ENCODE results near the gene CYS1.

Gene CYS1

GRCh38 chr2:10043906-10044601 lies 36.2 kb downstream of the CYS1 start:
- DNase-seq (ENCODE audit: low spot score) = peak; percentile 93
- TF ChIP-seq CTCF (IDR thresholded peaks at IDR 0.05; ENCODE audit: extremely low read depth, insufficient read depth, missing control alignments) = no peak
- in situ Hi-C loops (cut with MboI; ENCODE audit: low pct_unique_long_range_greater_than_20kb, low sequenced_read_pairs, unreplicated experiment) = no loop called here

- DNase-seq (ENCODE audit: low spot score) = peak; percentile 94
- in situ Hi-C loops (cut with MboI; ENCODE audit: low pct_unique_long_range_greater_than_20kb, low sequenced_read_pairs, unreplicated experiment) = no loop called here
- no peak for TF ChIP-seq CTCF (IDR thresholded peaks at IDR 0.05; ENCODE audit: extremely low read depth, insufficient read depth, missing control alignments)
These were observed 36.8 kb downstream of the CYS1 start, which contains the start of gene KLF11 for GRCh38 chr2:10043256-10043905. TSS of gene KLF11 (plus strand) at chr2:10043550. CDS start at chr2:10043717, 167 bp downstream.

- DNase-seq (ENCODE audit: low spot score) = peak; percentile 56
- in situ Hi-C loops (cut with MboI; ENCODE audit: low pct_unique_long_range_greater_than_20kb, low sequenced_read_pairs, unreplicated experiment) = no loop called here
These were observed 37.7 kb downstream of the CYS1 start for GRCh38 chr2:10042301-10043161.

GRCh38 chr2:10041711-10042110 lies 38.5 kb downstream of the CYS1 start:
- no peak for DNase-seq (ENCODE audit: low spot score)
- in situ Hi-C loops (cut with MboI; ENCODE audit: low pct_unique_long_range_greater_than_20kb, low sequenced_read_pairs, unreplicated experiment) = no loop called here
- TF ChIP-seq CTCF (IDR thresholded peaks at IDR 0.05; ENCODE audit: extremely low read depth, insufficient read depth, missing control alignments) = no peak

More at GRCh38 chr2:10042301-10043161, 37.7 kb downstream of the CYS1 start:
- TF ChIP-seq CTCF (IDR thresholded peaks at IDR 0.05; ENCODE audit: extremely low read depth, insufficient read depth, missing control alignments) = no peak

GRCh38 chr2:10039658-10040410 lies 40.4 kb downstream of the CYS1 start:
- in situ Hi-C loops (cut with MboI; ENCODE audit: low pct_unique_long_range_greater_than_20kb, low sequenced_read_pairs, unreplicated experiment) = no loop called here
- DNase-seq (ENCODE audit: low spot score) = no peak
- TF ChIP-seq CTCF (IDR thresholded peaks at IDR 0.05; ENCODE audit: extremely low read depth, insufficient read depth, missing control alignments) = no peak

- no peak for TF ChIP-seq CTCF (IDR thresholded peaks at IDR 0.05; ENCODE audit: extremely low read depth, insufficient read depth, missing control alignments)
- no peak for DNase-seq (ENCODE audit: low spot score)
- in situ Hi-C loops (cut with MboI; ENCODE audit: low pct_unique_long_range_greater_than_20kb, low sequenced_read_pairs, unreplicated experiment) = no loop called here
These were observed 41.5 kb downstream of the CYS1 start for GRCh38 chr2:10038716-10039115.

Measured in GM13977 (cell line).